Measurements from ENCODE around the gene TMEM54.
A peak's percentile ranks its signal among the peaks of the same experiment; 100 is the strongest.
"Not testable (repeated sequence)": the region's sequence is repeated elsewhere in the genome, so short reads cannot be mapped to it uniquely, and the experiment has no call there.

The TMEM54 gene

GRCh38 chr1:32919811-32920733 is 18.9 kb upstream of the TMEM54 start:
- DNase-seq (ENCODE audit: insufficient read length, low spot score) (no peak), FAIRE-seq (no peak)

- FAIRE-seq (no peak), DNase-seq (ENCODE audit: insufficient read length, low spot score) (no peak)
Measured at GRCh38 chr1:32918179-32918578, 17.0 kb upstream of the TMEM54 start.

- no peak for FAIRE-seq
Measured at GRCh38 chr1:32917521-32917920, 16.3 kb upstream of the TMEM54 start.

GRCh38 chr1:32915766-32916706 is 14.8 kb upstream of the TMEM54 start:
- DNase-seq (ENCODE audit: insufficient read length, low spot score) (no peak), FAIRE-seq (no peak)

More at GRCh38 chr1:32917521-32917920, 16.3 kb upstream of the TMEM54 start:
- DNase-seq (ENCODE audit: insufficient read length, low spot score): no peak

- FAIRE-seq: no peak
Measured at GRCh38 chr1:32910319-32910718, 9.1 kb upstream of the TMEM54 start.

GRCh38 chr1:32907435-32907834 is 6.2 kb upstream of the TMEM54 start:
- FAIRE-seq: no peak
- DNase-seq (ENCODE audit: insufficient read length, low spot score): no peak

More at GRCh38 chr1:32910319-32910718, 9.1 kb upstream of the TMEM54 start:
- DNase-seq (ENCODE audit: insufficient read length, low spot score): no peak

GRCh38 chr1:32906654-32907053 is 5.5 kb upstream of the TMEM54 start:
- FAIRE-seq (no peak), DNase-seq (ENCODE audit: insufficient read length, low spot score) (no peak)

GRCh38 chr1:32905588-32905987 is 4.4 kb upstream of the TMEM54 start:
- FAIRE-seq; DNase-seq (ENCODE audit: insufficient read length, low spot score): not testable (repeated sequence)

- no peak for FAIRE-seq
- DNase-seq (ENCODE audit: insufficient read length, low spot score): no peak
Measured at GRCh38 chr1:32904797-32905196, 3.6 kb upstream of the TMEM54 start.

GRCh38 chr1:32903991-32904785 is 3.0 kb upstream of the TMEM54 start:
- DNase-seq (ENCODE audit: insufficient read length, low spot score) (no peak), FAIRE-seq (no peak)

- no peak for FAIRE-seq
- DNase-seq (ENCODE audit: insufficient read length, low spot score): peak; percentile 12
Measured at GRCh38 chr1:32902535-32902920, 1.3 kb upstream of the TMEM54 start.

- no peak for DNase-seq (ENCODE audit: insufficient read length, low spot score)
- FAIRE-seq: no peak
Measured at GRCh38 chr1:32901823-32902534, 790 bp upstream of the TMEM54 start.

GRCh38 chr1:32900371-32900955 is 726 bp downstream of the TMEM54 start:
- DNase-seq (ENCODE audit: insufficient read length, low spot score): no peak
- no peak for FAIRE-seq

- no peak for FAIRE-seq
Measured at GRCh38 chr1:32899586-32900296, 1.4 kb downstream of the TMEM54 start.

GRCh38 chr1:32898958-32899357 is 2.2 kb downstream of the TMEM54 start:
- no peak for DNase-seq (ENCODE audit: insufficient read length, low spot score)
- no peak for FAIRE-seq

More at GRCh38 chr1:32899586-32900296, 1.4 kb downstream of the TMEM54 start:
- DNase-seq (ENCODE audit: insufficient read length, low spot score): no peak

GRCh38 chr1:32898056-32898455 is 3.1 kb downstream of the TMEM54 start:
- FAIRE-seq: no peak
- DNase-seq (ENCODE audit: insufficient read length, low spot score): no peak

- no peak for FAIRE-seq
- no peak for DNase-seq (ENCODE audit: insufficient read length, low spot score)
Measured at GRCh38 chr1:32897082-32898049, 3.8 kb downstream of the TMEM54 start.

GRCh38 chr1:32896451-32896850 is 4.7 kb downstream of the TMEM54 start:
- DNase-seq (ENCODE audit: insufficient read length, low spot score): no peak
- FAIRE-seq: no peak

All from GM19239 (cell line).